K562 (cell line): Measurements from ENCODE around the gene WDPCP. TPM values are rescaled to one million over a fixed set of nuclear protein-coding genes. Genes with fewer than 3 reads are reported as not detected.

ENCODE experiments used
- FOXP4 ChIP-seq: sonication (generic); formaldehyde crosslinking; IDR thresholded peaks from 2 replicates; pipeline ENCODE4 v1.8.0; 2022; ENCODE audit warnings: mild to moderate bottlenecking, missing genetic modification reagents, borderline replicate concordance
- GTF2F1 ChIP-seq: IDR thresholded peaks from 2 replicates; pipeline ENCODE4 v1.6.1; 2011; ENCODE audit warnings: low read depth, low read length, improper control_type of control experiment
- IFI16 ChIP-seq: fragments of 250-450 bp; sonication (Bioruptor Pico); IDR thresholded peaks from 2 replicates; pipeline ENCODE4 v2.1.2; 2022; ENCODE audit warnings: mild to moderate bottlenecking, inconsistent platforms
- KLF16 ChIP-seq: IDR thresholded peaks from 2 replicates; pipeline ENCODE4 v1.6.1; 2016; ENCODE audit warnings: antibody characterized with exemption
- NEUROD1 ChIP-seq: fragments of 150-350 bp; IDR thresholded peaks from 2 replicates; pipeline ENCODE4 v1.6.1; 2014; ENCODE audit warnings: borderline replicate concordance, low read length, low read depth; ENCODE audit not compliant: partially characterized antibody
- NFATC3 ChIP-seq: fragments of 450-650 bp; IDR thresholded peaks from 2 replicates; pipeline ENCODE4 v1.6.1; 2017; ENCODE audit warnings: mild to moderate bottlenecking
- NR3C1 ChIP-seq: sonication (generic); formaldehyde crosslinking; IDR thresholded peaks from 2 replicates; pipeline ENCODE4 v1.8.1; 2022; ENCODE audit warnings: missing genetic modification reagents
- PRMT5 ChIP-seq: sonication (generic); formaldehyde crosslinking; IDR thresholded peaks from 2 replicates; pipeline ENCODE4 v1.5.0; 2020; ENCODE audit warnings: missing genetic modification reagents
- RBBP5 ChIP-seq: fragments of 200-600 bp; sonication (generic); IDR thresholded peaks from 2 replicates; pipeline ENCODE4 v1.6.1; 2012; ENCODE audit warnings: borderline replicate concordance, mild to moderate bottlenecking, low read length, control low read depth, inconsistent platforms; ENCODE audit not compliant: insufficient read depth, poor library complexity, severe bottlenecking
- RERE ChIP-seq: sonication (generic); formaldehyde crosslinking; IDR thresholded peaks from 2 replicates; pipeline ENCODE4 v1.8.0; 2023; ENCODE audit warnings: missing genetic modification reagents, mild to moderate bottlenecking, borderline replicate concordance
- REST ChIP-seq, 2 experiments: fragments of 450-650 bp; formaldehyde crosslinking in 1 of 2; IDR thresholded peaks; 2 replicates each; pipeline versions ENCODE4 v1.4.0 to v1.6.1; 2014 to 2020; ENCODE audit warnings: mild to moderate bottlenecking in 2 of 2, borderline replicate concordance in 1 of 2, low read depth in 1 of 2
- polyA plus RNA-seq, 8 experiments: library from polyadenylated mRNA; depleted of rRNA in 4 of 8; stranded (reverse) in 5 of 8; unstranded in 3 of 8; fragments of >200 nt; fragmentation: Nextera tagmentation in 2 of 8; fragmentation: Illumina TruSeq in 1 of 8; extraction: Ambion mirVana in 2 of 8; extraction: Trizol in 1 of 8; gene quantifications; 2 replicates each; pipeline versions ENCODE4 v1.2.1 to v1.2.3, GENCODE V29; 2011 to 2014; ENCODE audit warnings: inconsistent platforms in 1 of 8, missing spikeins in 1 of 8
- total RNA-seq, 7 experiments: library from RNA; depleted of rRNA in 6 of 7; stranded (reverse); fragments of >200 nt in 6 of 7; fragmentation: Illumina TruSeq in 2 of 7; extraction: Trizol in 2 of 7; gene quantifications; 2 replicates each; pipeline versions ENCODE4 v1.2.1 to v1.2.3, GENCODE V29; 2011 to 2021; ENCODE audit warnings: low replicate concordance in 1 of 7

WDPCP gene
- total and polyA plus RNA-seq, 9 of the 15 experiments (the other 6 are each of a cell fraction or from before 2014, with no cell fraction given), result 1.4 to 6.4 (median 5.5) TPM

- TF ChIP-seq REST (IDR thresholded peaks at IDR 0.05; ENCODE audit: borderline replicate concordance), result no peak
- TF ChIP-seq REST (CRISPR knock-in tag; IDR thresholded peaks at IDR 0.05; ENCODE audit: low read depth), result no peak
- TF ChIP-seq RBBP5, result no peak
- TF ChIP-seq NEUROD1, result peak; percentile 42
- TF ChIP-seq GTF2F1, result 0 out of 2 replicates have a peak, but pooled peaks have one; percentile 39
- no peak for TF ChIP-seq NFATC3
- no peak for TF ChIP-seq KLF16
- no peak for TF ChIP-seq NR3C1
- TF ChIP-seq RERE (CRISPR knock-in tag), result no peak
- no peak for TF ChIP-seq PRMT5 (CRISPR knock-in tag)
- no peak for TF ChIP-seq FOXP4
- no peak for TF ChIP-seq IFI16
These were observed at the start of gene WDPCP, which contains the start of gene MDH1 (continued) for GRCh38 chr2:63588385-63589147.
